ENCODE results near the gene FOXB2. TPM values are rescaled to one million over a fixed set of nuclear protein-coding genes. Genes with fewer than 3 reads are reported as not detected.

Gene FOXB2
- total RNA-seq, 2 experiments from 2014 or later = not detected

- intact Hi-C loops (cut with micrococcal nuclease; ENCODE audit: unreplicated experiment) = no loop called here
- no peak for DNase-seq (ENCODE audit: low spot score)
- Histone ChIP-seq H3K79me2 (ENCODE audit: insufficient read depth, low read depth, low read length) (no peaks in the 10 kb centered on the region), H3K4me1 (ENCODE audit: insufficient read depth, low read length, poor library complexity, severe bottlenecking) (no peaks in the 10 kb centered on the region), H3K4me2 (ENCODE audit: low read length) (no peak overlapping the region), H3K4me3 (ENCODE audit: low read depth, low read length, poor library complexity, severe bottlenecking) (no peak overlapping the region), H2AFZ (ENCODE audit: low read length) (no peak overlapping the region), H4K20me1 (ENCODE audit: insufficient read depth, low read length) (no peaks in the 10 kb centered on the region), H3K36me3 (ENCODE audit: insufficient read depth, low read length) (no peaks in the 10 kb centered on the region), H3K9me3 (ENCODE audit: low read length) (no peaks in the 10 kb centered on the region), H3K9me2 (ENCODE audit: insufficient read depth, low read length) (no peaks in the 10 kb centered on the region), H3K27ac (ENCODE audit: low read depth, low read length, poor library complexity, severe bottlenecking) (no peak overlapping the region)
- ChIA-PET CTCF (ENCODE audit: unreplicated experiment) (no interaction called here), POLR2A (interaction anchor here (0.6 to 0.7 kb wide), 2 partner anchors 10 to 246 kb away, joined by 3 to 4 read pairs; no protein-coding TSS in a partner anchor)
- no TSS peak for BruUV-seq (replicated peaks)
- no peak for TF ChIP-seq CTCF (conservative IDR thresholded peaks at IDR 0.05; ENCODE audit: low read length)
- no peak for TF ChIP-seq EZH2phosphoT487 (IDR thresholded peaks at IDR 0.05; ENCODE audit: borderline replicate concordance, low read depth, low read length)
These were observed 38.9 kb upstream of the FOXB2 start for GRCh38 chr9:76980566-76980965.

GRCh38 chr9:76984486-76984885 is 35.0 kb upstream of the FOXB2 start:
- intact Hi-C loops (cut with micrococcal nuclease; ENCODE audit: unreplicated experiment) = no loop called here
- TF ChIP-seq EZH2phosphoT487 (IDR thresholded peaks at IDR 0.05; ENCODE audit: borderline replicate concordance, low read depth, low read length) = no peak
- TF ChIP-seq CTCF (conservative IDR thresholded peaks at IDR 0.05; ENCODE audit: low read length) = no peak
- Histone ChIP-seq H4K20me1 (ENCODE audit: insufficient read depth, low read length) (no peaks in the 10 kb centered on the region), H3K27ac (ENCODE audit: low read depth, low read length, poor library complexity, severe bottlenecking) (no peak overlapping the region), H3K79me2 (ENCODE audit: insufficient read depth, low read depth, low read length) (no peaks in the 10 kb centered on the region), H3K36me3 (ENCODE audit: insufficient read depth, low read length) (no peaks in the 10 kb centered on the region), H3K9me3 (ENCODE audit: low read length) (no peaks in the 10 kb centered on the region), H3K9me2 (ENCODE audit: insufficient read depth, low read length) (no peaks in the 10 kb centered on the region), H3K4me3 (ENCODE audit: low read depth, low read length, poor library complexity, severe bottlenecking) (no peak overlapping the region), H3K4me2 (ENCODE audit: low read length) (no peak overlapping the region), H2AFZ (ENCODE audit: low read length) (no peak overlapping the region), H3K4me1 (ENCODE audit: insufficient read depth, low read length, poor library complexity, severe bottlenecking) (no peaks in the 10 kb centered on the region)
- CTCF ChIA-PET (ENCODE audit: unreplicated experiment) = no interaction called here
- no TSS peak for BruUV-seq (replicated peaks)
- DNase-seq (ENCODE audit: low spot score) = no peak
- POLR2A ChIA-PET = no interaction called here

- TF ChIP-seq EZH2phosphoT487 (IDR thresholded peaks at IDR 0.05; ENCODE audit: borderline replicate concordance, low read depth, low read length) (no peak), CTCF (conservative IDR thresholded peaks at IDR 0.05; ENCODE audit: low read length) (no peak)
- Histone ChIP-seq H2AFZ (ENCODE audit: low read length) (no peak overlapping the region), H3K36me3 (ENCODE audit: insufficient read depth, low read length) (no peaks in the 10 kb centered on the region), H3K79me2 (ENCODE audit: insufficient read depth, low read depth, low read length) (no peaks in the 10 kb centered on the region), H3K9me2 (ENCODE audit: insufficient read depth, low read length) (no peaks in the 10 kb centered on the region), H3K9me3 (ENCODE audit: low read length) (no peaks in the 10 kb centered on the region), H3K4me3 (ENCODE audit: low read depth, low read length, poor library complexity, severe bottlenecking) (no peak overlapping the region), H4K20me1 (ENCODE audit: insufficient read depth, low read length) (no peaks in the 10 kb centered on the region), H3K4me1 (ENCODE audit: insufficient read depth, low read length, poor library complexity, severe bottlenecking) (no peaks in the 10 kb centered on the region), H3K4me2 (ENCODE audit: low read length) (no peak overlapping the region), H3K27ac (ENCODE audit: low read depth, low read length, poor library complexity, severe bottlenecking) (no peak overlapping the region)
- no peak for DNase-seq (ENCODE audit: low spot score)
- CTCF ChIA-PET (ENCODE audit: unreplicated experiment) = no interaction called here
- POLR2A ChIA-PET = no interaction called here
- intact Hi-C loops (cut with micrococcal nuclease; ENCODE audit: unreplicated experiment) = no loop called here
- no TSS peak for BruUV-seq (replicated peaks)
These were observed 33.9 kb upstream of the FOXB2 start for GRCh38 chr9:76985581-76985980.
